Kidney (tissue), 14 donors: ENCODE measurements around the gene NSRP1. TPM values are rescaled to one million over a fixed set of nuclear protein-coding genes. Genes with fewer than 3 reads are reported as not detected.
"Not testable (repeated sequence)": the region's sequence is repeated elsewhere in the genome, so short reads cannot be mapped to it uniquely, and the experiment has no call there.

Source experiments
- DNase-seq, 5 donors: peaks; one replicate each; pipeline ENCODE4 v3.0.0-alpha.2; 2013 to 2020
- FAIRE-seq: peaks from 2 replicates; lab custom pipeline; 2012; peaks lifted over from hg19 to GRCh38; lab: Jason Lieb, UNC
- H3K27ac ChIP-seq, 2 donors: one replicate each; pipeline ENCODE4 v1.7.0; 2013; ENCODE audit warnings: low read depth in 2 of 2, low read length in 2 of 2, inconsistent platforms in 1 of 2
- H3K27me3 ChIP-seq: one replicate; pipeline ENCODE4 v1.7.1; 2013; ENCODE audit warnings: low read length, inconsistent platforms; ENCODE audit not compliant: control insufficient read depth, insufficient read depth
- H3K36me3 ChIP-seq, 3 donors: one replicate each; pipeline versions ENCODE4 v1.7.0 to v1.7.1; 2013; ENCODE audit warnings: low read length in 3 of 3, control low read depth in 1 of 3, inconsistent platforms in 1 of 3; ENCODE audit not compliant: insufficient read depth in 3 of 3, control insufficient read depth in 2 of 3
- H3K4me1 ChIP-seq, 3 donors: one replicate each; pipeline versions ENCODE4 v1.7.0 to v1.7.1; 2013; ENCODE audit warnings: low read length in 3 of 3, inconsistent platforms in 1 of 3, low read depth in 1 of 3; ENCODE audit not compliant: control insufficient read depth in 2 of 3, insufficient read depth in 2 of 3
- H3K4me3 ChIP-seq, 3 donors: one replicate each; pipeline versions ENCODE4 v1.7.0 to v1.8.1; 2013; ENCODE audit warnings: low read length in 3 of 3, control low read depth in 1 of 3, inconsistent platforms in 1 of 3
- H3K9ac ChIP-seq, 3 donors: one replicate each; pipeline versions ENCODE4 v1.7.0 to v1.7.1; 2013; ENCODE audit warnings: low read length in 3 of 3, control low read depth in 1 of 3, inconsistent platforms in 1 of 3
- H3K9me3 ChIP-seq, 3 donors: one replicate each; pipeline versions ENCODE4 v1.7.0 to v1.7.1; 2013; ENCODE audit warnings: low read length in 3 of 3, control low read depth in 1 of 3, inconsistent platforms in 1 of 3; ENCODE audit not compliant: control insufficient read depth in 2 of 3, insufficient read depth in 1 of 3
- CTCF ChIP-seq: IDR thresholded peaks from 3 replicates; pipeline ENCODE4 v1.5.1; 2012; ENCODE audit warnings: mild to moderate bottlenecking, moderate library complexity, borderline replicate concordance; ENCODE audit not compliant: insufficient read depth; ENCODE audit errors: extremely low read depth
- intact Hi-C: fragments of 100-400 bp; cut with DNase I; formaldehyde crosslinking; loops from one replicate; pipeline ENCODE4 v1.11.1; 2022
- polyA plus RNA-seq: library from polyadenylated mRNA; stranded (reverse); fragments of 350-450 nt; fragmentation: Illumina TruSeq; extraction: RNeasy Lipid Tissue Mini Kit (QIAGEN cat#74804); gene quantifications from one replicate; pipeline ENCODE4 v1.2.3, GENCODE V29; 2014; ENCODE audit warnings: low read depth, low replicate concordance; ENCODE audit not compliant: insufficient read depth
- total RNA-seq: library from RNA; stranded (reverse); fragmentation: NEBNext Ultra II Directional; extraction: Animal tissue kit (Norgen Biotek cat#: 25700); gene quantifications from one replicate; pipeline ENCODE4 v1.2.1, GENCODE V29; 2021
- donor health status: control.
- donor health status: control.
- donor health status: control.
- donor health status: control.
- donor health status: control.
- donor health status: DM: yes; HTN: yes; CAD: no.
- donor health status: Normal renal cell carcinoma (clear cell type).

The NSRP1 gene
- total and polyA plus RNA-seq, 2 donors from 2014 or later: 17.2 to 40.2 TPM

- no peak for TF ChIP-seq CTCF
- Histone ChIP-seq H3K27me3 (no peaks in the 10 kb centered on the region), H3K9ac (no peak overlapping the region), H3K27ac (no peak overlapping the region), H3K9me3 (no peaks in the 10 kb centered on the region), H3K36me3 (no peaks in the 10 kb centered on the region), H3K4me1 (no peaks in the 10 kb centered on the region), H3K4me3 (no peak overlapping the region)
- FAIRE-seq: no peak
- no peak for DNase-seq
- intact Hi-C loops: no loop called here
These were observed 83.5 kb downstream of the NSRP1 start for GRCh38 chr17:30200106-30200505.

- FAIRE-seq, H3K27ac ChIP-seq, H3K4me3 ChIP-seq, H3K36me3 ChIP-seq, H3K9ac ChIP-seq, H3K27me3 ChIP-seq, intact Hi-C loops, DNase-seq, H3K4me1 ChIP-seq, H3K9me3 ChIP-seq: not testable (repeated sequence)
These were observed 84.0 kb downstream of the NSRP1 start for GRCh38 chr17:30200656-30201055.

GRCh38 chr17:30203471-30203981 is 86.9 kb downstream of the NSRP1 start:
- Histone ChIP-seq H3K27me3 (no peaks in the 10 kb centered on the region), H3K9ac (no peak overlapping the region), H3K4me3 (no peak overlapping the region), H3K4me1 (no peaks in the 10 kb centered on the region), H3K9me3 (no peaks in the 10 kb centered on the region), H3K36me3 (no peaks in the 10 kb centered on the region), H3K27ac (no peak overlapping the region)
- DNase-seq: no peak
- no peak for FAIRE-seq
- intact Hi-C loops: no loop called here
- TF ChIP-seq CTCF: no peak

GRCh38 chr17:30207655-30208054 is 91.0 kb downstream of the NSRP1 start:
- intact Hi-C loops: no loop called here
- TF ChIP-seq CTCF: no peak
- no peaks in the 10 kb centered on the region for H3K36me3 ChIP-seq
- FAIRE-seq (no peak), DNase-seq (no peak)
- H3K4me3 ChIP-seq: no peak overlapping the region
- no peaks in the 10 kb centered on the region for H3K27me3 ChIP-seq
- no peak overlapping the region for H3K27ac ChIP-seq
- no peaks in the 10 kb centered on the region for H3K4me1 ChIP-seq
- H3K9me3 ChIP-seq: no peaks in the 10 kb centered on the region
- H3K9ac ChIP-seq: no peak overlapping the region
